ENCODE measurements around the gene LDLRAD3.

The LDLRAD3 gene

GRCh38 chr11:35928688-35929395 lies 15.0 kb upstream of the LDLRAD3 start:
- no peak for DNase-seq

- DNase-seq: no peak
Measured at GRCh38 chr11:35930466-35930865, 13.4 kb upstream of the LDLRAD3 start.

DNA sequence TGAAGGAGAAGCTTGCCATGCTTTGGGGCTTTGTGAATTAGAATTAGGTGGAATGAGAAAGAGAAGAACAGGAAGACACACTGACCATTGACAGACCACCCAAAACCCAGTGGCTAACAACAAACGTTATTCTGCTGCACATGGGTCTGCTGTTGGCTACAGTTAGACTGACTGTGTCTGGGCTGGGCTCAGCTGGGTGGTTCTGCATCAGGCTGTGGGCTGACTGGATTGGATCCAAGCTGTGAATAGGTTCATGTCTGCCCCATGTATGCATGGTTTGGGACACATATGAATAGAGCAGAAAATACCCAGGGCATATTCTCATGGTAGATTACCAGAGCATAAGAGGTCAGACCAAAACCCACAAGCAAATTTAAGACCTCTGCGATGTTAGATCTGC lies 11.7 kb upstream of the LDLRAD3 start:
- no peak for DNase-seq

DNA sequence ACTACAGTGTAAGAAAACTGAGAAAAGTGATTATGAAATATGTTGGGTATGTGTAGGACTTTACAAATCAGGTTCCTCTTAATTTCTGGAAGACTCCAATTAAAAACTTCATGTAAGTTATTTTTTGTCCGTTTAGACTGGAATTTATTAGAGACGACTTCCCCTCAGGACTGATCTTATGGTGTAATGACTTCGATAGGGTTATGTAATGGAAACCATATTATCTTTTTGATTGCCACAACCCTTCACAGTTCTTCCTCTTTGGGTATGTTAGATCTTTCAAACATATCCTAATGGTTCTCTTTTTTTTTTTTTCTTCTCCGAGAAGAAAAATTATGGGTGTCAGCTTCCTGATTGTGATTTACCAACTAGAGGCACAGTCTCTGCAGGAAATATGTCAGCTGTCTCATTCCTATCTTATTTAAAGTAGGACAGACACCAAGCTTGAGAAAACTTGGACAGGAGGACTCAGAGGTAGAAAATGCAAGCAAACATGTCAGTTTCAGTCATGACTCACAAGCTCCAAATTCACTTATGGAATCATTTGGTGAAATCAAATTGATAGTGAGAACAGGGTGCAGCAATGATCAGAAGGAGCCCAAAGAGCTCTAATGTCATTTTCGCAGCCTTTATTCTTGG lies 11.1 kb upstream of the LDLRAD3 start:
- DNase-seq: no peak

GRCh38 chr11:35933320-35933871 lies 10.5 kb upstream of the LDLRAD3 start:
- DNase-seq: no peak

DNA sequence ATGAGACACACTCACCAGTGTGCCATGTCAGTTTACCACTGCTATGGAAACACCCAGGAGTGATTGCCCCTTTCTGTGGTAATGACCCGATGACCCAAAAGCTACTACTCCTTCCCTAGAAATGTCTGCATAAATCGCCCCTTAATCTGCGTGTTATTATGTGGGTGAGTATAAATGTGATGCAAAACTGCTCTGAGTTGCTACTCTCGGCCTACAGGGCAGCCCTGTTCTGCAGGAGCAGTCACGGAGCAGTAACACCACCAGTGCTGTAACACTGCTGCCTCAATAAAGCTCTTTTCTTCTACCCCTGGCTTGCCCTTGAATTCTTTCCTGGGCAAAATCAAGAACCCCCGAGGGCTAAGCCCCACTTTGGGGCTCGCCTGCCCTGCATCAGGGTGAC lies 9.6 kb upstream of the LDLRAD3 start:
- no peak for DNase-seq

DNA sequence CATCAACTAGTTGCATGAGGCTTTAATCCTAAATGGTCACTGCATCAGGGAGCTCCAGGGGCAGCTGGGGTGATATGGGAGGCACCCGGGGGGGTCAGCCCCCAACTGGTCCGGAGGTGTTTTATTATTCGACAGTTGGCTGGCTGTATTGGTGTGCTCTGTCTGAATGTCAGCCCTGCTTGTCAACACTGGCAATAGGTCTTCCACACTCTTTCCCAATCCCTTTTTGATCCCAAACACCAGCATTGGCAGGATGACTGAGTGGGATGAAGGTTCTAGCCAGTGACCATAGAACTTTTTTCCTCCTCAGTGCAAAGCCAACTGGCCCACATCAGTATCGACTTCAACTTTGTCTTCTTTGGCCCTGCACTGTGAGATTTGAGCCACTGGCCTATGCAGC lies 8.9 kb upstream of the LDLRAD3 start:
- DNase-seq: no peak

- no peak for DNase-seq
Measured at GRCh38 chr11:35935390-35935789, 8.5 kb upstream of the LDLRAD3 start.

GRCh38 chr11:35937111-35937510 lies 6.8 kb upstream of the LDLRAD3 start:
- DNase-seq: no peak

GRCh38 chr11:35937700-35938099 lies 6.2 kb upstream of the LDLRAD3 start:
- DNase-seq: no peak

DNA sequence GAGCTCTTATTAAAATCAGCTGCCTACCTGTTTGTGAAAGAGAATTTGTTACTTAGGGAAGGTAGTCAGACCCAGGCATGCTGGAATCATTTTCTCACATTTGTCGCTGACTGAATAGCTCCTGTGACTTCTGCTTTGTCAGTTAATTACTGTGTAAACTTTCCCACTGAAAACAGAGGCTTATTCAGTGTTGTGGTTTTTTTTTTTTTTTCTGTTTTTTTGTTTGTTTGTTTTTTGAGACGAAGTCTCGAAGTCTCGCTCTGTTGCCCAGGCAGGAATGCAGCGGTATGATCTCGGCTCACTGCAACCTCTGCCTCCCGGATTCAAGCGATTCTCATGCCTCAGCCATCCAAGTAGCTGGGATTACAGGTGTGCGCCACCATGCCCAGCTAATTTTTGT lies 5.6 kb upstream of the LDLRAD3 start:
- no peak for DNase-seq

GRCh38 chr11:35943309-35943708 lies 553 bp upstream of the LDLRAD3 start:
- DNase-seq: no peak

- no peak for DNase-seq
Measured at GRCh38 chr11:35944503-35945136, 758 bp downstream of the LDLRAD3 start.

DNA sequence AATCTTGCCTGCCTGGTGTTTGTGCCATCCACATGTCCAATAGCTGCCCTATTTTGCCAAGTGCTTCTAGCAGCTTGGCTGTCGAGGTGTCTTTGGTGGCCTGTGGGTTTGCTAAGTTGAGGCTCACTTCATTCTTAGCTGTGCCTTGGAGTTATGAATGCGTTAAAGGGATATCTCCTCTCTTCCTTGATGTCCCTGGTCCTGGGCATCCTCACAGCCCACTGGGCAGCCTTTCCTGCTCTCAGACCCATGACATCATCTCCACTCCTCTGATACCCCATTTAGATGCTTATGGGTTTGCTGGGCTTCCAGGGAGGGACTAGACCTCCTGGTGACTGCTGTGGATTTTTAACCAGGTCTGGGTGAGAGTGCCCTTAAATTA lies 1.3 kb downstream of the LDLRAD3 start:
- no peak for DNase-seq

- DNase-seq: no peak
Measured at GRCh38 chr11:35946766-35947165, 2.9 kb downstream of the LDLRAD3 start.

GRCh38 chr11:35947437-35947836 lies 3.6 kb downstream of the LDLRAD3 start:
- no peak for DNase-seq

DNA sequence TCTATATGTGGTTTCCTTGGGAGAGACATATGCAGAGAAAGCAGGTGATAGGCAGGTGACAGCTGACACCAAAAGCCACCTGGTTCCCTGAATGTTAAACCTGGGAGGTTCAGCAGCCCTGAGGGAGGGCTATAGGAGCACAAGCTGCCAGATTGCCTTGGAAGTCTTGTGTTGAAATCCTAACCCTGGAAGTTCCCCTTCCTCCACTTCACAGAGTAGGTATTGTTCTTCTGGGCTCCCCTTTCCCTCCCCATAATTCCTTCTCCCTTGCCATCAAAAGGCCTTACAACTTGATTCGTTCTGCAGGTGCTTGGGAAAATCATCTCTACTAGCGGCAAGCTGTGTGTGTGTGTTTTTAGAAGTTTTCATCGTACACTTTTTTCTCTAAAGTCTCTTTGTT lies 5.4 kb downstream of the LDLRAD3 start:
- no peak for DNase-seq

GRCh38 chr11:35950082-35950481 lies 6.2 kb downstream of the LDLRAD3 start:
- DNase-seq: no peak

GRCh38 chr11:35951680-35952079 lies 7.8 kb downstream of the LDLRAD3 start:
- no peak for DNase-seq

- no peak for DNase-seq
Measured at GRCh38 chr11:35953081-35953760, 9.4 kb downstream of the LDLRAD3 start.

DNA sequence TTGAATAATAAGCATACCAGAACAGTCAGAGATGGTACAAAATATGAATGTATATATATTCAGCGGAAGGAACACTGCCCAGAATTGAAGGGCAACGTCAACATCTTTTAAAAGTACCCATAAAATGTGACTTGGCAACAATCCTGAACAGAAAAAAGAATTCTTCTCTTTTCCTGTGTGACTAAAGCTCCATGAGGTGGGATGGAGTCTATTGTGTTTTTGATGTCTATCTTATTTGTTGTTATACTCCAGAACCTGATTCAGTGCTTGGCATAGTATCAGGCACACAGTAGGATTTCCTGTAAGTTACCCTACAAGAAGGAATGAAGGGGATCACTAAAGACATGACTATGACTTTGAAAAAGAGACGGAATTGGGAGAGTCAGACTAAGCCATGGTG lies 10.3 kb downstream of the LDLRAD3 start:
- DNase-seq: no peak

- DNase-seq: no peak
Measured at GRCh38 chr11:35955636-35956035, 11.8 kb downstream of the LDLRAD3 start.

GRCh38 chr11:35962369-35963138 lies 18.7 kb downstream of the LDLRAD3 start:
- DNase-seq: no peak
